ENCODE measurements around the gene FBRSL1. TPM values are rescaled to one million over a fixed set of nuclear protein-coding genes. Genes with fewer than 3 reads are reported as not detected.
"Not testable (repeated sequence)": the region's sequence is repeated elsewhere in the genome, so short reads cannot be mapped to it uniquely, and the experiment has no call there.

FBRSL1 gene
- total RNA-seq, 1 experiment from 2014 or later: 1.2 TPM

DNA sequence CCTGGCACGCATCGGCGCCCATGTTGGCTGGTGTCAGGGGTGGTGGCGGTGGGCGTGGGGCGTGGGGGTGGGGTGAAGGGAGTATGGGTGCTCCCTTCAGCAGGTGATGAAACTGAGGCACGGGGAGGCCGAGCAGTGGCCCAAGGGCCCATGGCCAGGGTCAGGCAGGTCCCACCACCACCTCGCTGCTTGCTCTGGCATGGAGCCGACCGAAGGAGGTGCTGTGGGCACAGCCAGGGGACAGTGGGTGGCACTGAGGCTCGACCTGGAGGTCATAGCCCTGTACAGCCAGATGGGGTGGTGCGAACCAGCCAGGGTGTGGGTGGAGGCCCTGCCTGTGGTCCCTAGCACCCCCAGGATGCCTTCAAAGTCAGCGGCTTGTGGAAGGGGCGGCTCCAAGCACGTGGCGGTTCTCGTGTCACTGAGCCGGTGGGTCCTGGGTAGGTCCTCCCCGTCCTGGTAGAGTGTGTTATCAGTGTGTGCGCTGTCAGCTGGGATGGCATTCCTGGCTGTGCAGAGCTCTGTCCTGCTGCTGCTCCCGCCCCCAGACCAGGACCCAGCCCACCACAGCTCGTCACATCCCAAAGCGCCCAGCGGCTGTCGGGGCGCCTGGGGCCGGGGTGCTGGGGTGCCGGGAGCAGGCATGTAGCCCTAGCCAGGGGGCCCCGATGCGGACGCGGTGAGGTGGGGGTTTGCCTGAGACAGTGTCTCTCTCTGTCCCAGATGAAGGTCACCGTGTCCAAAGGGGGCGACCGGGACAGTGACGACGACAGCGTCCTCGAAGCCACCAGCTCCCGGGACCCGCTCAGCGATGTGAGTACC is 35.3 kb downstream of the FBRSL1 start:
- DNase-seq (ENCODE audit: low read depth): no peak

- no peak for DNase-seq (ENCODE audit: low read depth)
Measured at GRCh38 chr12:132525833-132526455, 36.0 kb downstream of the FBRSL1 start.

DNA sequence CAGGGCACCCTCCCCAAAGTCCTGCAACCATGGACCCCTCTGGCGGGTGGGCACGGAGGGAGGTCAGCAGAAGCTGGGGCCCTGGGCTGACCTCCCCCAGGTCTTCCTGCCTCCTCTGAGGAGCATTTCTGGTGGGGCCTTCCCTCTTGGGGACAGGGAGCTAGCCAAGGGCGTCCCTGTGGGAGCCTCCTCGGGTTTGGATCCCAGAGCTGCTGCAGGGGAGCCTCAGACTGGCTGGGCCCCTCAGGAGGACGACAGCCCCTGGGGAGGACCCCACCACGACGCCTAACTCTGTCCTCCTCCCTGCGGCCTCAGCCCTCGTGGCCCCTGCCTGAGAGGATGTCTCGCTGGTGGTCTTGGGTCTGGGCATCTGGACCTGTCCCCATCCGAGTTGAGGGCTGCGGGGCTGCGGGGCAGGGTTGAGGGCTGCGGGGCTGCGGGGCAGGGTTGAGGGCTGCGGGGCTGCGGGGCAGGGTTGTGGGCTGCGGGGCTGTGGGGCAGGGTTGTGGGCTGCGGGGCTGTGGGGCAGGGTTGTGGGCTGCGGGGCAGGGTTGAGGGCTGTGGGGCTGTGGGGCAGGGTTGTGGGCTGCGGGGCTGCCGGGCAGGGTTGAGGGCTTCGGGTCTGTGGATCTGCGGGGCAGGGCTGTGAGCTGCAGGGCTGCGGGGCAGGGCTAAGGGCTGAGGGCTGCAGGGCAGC is 37.4 kb downstream of the FBRSL1 start:
- no peak for DNase-seq (ENCODE audit: low read depth)

DNA sequence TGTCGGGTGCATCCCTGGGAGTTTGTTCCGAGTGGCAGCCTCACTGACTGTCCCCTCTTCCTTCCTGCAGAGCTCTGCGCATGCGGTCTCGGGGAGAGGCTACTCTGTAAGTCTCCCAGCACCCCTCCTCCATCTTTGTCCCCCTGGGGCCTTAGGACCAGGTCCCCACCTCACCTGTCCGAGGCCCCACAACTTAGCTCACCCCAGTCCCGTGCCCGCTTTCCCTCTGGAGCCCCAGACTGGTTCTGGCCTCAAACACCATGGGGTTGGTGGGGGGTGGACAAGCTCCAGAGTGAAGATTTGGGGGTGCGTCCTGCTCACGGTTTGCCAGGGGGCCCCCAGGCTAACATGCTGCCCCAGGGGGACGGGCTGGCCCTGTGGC is 37.9 kb downstream of the FBRSL1 start:
- DNase-seq (ENCODE audit: low read depth): no peak

GRCh38 chr12:132528564-132529106 is 38.7 kb downstream of the FBRSL1 start:
- no peak for DNase-seq (ENCODE audit: low read depth)

DNA sequence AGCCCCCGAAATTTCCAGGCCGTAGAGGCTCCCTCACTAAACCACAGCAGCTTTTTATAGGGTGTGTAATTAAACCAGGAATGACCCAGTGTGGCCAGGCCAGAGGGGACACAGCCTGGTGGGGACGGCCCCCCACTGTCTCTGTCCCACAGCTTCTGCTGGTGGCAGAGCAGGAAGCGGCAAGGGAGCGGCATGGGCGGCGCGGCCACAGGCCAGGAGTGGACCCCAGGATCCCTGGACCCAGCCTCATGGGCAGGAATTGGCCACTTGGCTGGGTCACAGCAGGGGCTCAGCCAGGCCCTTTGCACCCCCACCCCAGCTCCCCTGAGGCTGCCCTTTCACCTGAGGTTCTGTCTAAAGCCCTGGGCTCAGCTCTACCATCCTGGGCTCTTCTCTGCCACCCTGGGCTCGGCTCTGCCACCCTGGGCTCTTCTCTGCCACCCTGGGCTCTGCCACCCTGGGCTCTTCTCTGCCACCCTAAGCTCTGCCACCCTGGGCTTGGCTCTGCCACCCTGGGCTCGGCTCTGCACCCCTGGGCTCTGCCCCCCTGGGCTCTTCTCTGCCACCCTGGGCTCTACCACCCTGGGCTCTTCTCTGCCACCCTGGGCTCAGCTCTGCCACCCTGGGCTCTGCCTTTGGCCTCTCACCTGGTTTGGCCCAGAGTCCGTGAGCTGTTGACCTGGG is 39.3 kb downstream of the FBRSL1 start:
- no peak for DNase-seq (ENCODE audit: low read depth)

GRCh38 chr12:132529906-132530305 is 40.0 kb downstream of the FBRSL1 start:
- DNase-seq (ENCODE audit: low read depth): no peak

GRCh38 chr12:132530447-132530846 is 40.5 kb downstream of the FBRSL1 start:
- no peak for DNase-seq (ENCODE audit: low read depth)

DNA sequence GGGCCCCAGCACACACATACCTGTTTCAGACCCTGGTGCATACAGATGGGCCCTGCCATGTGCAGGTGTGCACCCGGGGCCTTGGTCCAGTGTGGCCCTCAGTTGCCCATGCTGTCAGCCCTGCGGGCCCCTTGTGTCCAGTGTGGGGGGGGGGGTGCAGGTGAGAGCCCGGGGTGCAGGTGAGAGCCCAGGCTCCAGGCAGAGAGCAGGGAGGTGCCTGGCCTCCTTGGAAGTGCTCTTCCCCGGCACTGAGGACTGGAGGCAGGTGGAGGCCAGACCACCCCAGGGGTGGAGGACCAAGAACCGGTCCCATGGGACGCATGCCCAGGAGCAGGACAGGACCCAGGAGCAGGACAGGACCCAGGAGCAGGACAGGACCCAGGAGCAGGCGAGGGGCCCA is 40.9 kb downstream of the FBRSL1 start:
- no peak for DNase-seq (ENCODE audit: low read depth)

DNA sequence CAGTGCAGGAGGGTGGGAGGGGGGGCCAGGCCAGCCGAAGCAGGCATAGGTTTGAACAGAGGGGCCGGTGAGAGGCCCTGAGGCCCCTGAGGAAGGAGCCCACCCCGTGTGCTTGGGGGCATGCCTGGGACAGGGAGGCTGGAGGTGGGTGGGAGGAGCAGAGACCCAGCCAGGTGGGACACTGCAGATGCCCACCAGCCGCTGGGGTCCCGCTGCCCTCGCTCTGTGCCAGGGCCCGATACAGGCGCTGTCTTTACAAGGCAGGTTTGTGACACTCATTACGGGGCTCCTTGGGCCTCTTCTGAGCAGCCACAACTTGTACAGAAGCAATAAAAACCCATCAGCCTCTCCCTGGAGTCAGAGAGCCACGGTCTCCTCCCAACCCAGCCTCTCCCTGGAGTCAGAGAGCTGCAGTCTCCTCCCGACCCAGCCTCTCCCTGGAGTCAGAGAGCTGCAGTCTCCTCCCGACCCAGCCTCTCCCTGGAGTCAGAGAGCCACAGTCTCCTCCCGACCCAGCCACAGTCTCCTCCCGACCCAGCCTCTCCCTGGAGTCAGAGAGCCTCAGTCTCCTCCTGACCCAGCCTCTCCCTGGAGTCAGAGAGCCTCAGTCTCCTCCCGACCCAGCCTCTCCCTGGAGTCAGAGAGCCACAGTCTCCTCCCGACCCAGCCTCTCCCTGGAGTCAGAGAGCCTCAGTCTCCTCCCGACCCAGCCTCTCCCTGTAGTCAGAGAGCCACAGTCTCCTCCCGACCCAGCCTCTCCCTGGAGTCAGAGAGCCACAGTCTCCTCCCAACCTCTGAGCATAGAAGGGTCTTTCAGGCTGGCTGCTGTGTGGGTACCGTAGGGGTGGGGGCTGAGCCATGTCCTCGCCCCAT is 43.0 kb downstream of the FBRSL1 start:
- DNase-seq (ENCODE audit: low read depth): not testable (repeated sequence)

- DNase-seq (ENCODE audit: low read depth): no peak
Measured at GRCh38 chr12:132533584-132533958, 43.6 kb downstream of the FBRSL1 start.

GRCh38 chr12:132534076-132534475 is 44.1 kb downstream of the FBRSL1 start:
- no peak for DNase-seq (ENCODE audit: low read depth)

- DNase-seq (ENCODE audit: low read depth): no peak
Measured at GRCh38 chr12:132535019-132535418, 45.1 kb downstream of the FBRSL1 start.

DNA sequence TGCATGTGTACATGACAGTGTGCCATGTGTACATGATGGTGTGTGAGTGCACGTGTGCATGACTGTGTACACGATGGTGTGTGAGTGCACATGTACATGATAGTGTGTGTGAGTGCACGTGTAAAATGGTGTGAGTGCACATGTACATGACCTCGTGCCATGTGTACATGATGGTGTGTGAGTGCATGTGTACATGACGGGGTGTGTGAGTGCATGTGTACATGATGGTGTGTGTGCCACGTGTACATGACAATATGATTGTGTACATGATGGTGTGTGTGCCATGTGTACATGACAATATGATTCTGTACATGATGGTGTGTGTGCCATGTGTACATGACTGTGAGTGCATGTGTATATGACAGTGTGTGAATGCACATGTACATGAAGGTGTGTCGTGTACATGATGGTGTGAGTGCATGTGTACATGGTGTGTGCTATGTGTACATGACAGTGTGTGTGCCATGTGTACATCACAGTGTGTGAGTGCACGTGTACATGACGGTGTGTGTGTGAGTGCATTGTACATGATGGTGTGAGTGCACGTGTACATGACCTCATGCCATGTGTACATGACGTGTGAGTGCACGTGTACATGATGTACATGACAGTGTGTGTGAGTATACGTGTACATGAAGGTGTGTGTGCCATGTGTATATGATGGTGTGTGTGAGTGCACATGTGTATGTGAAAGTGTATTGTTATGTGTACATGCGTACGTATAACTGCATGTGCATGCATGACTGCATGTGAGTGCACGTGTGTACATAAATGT is 46.3 kb downstream of the FBRSL1 start:
- DNase-seq (ENCODE audit: low read depth): no peak

- DNase-seq (ENCODE audit: low read depth): no peak
Measured at GRCh38 chr12:132537049-132537448, 47.1 kb downstream of the FBRSL1 start.

- no peak for DNase-seq (ENCODE audit: low read depth)
Measured at GRCh38 chr12:132537836-132538662, 48.1 kb downstream of the FBRSL1 start.

DNA sequence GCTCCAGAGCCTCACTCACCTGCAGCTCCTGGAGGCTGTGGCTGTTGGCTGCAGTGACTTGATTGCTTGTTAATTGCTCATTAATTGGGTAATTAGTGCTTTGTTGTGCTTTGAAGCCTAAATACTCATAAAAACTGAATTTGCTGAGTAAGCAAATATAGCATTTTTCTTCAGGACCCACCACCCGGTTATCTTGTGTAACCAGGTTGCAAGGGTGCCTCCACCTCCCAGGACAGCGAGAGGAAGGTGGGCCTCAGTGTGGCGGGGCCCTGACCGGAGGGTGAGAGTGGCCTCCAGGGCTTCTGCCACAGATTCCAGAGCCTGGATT is 48.7 kb downstream of the FBRSL1 start:
- no peak for DNase-seq (ENCODE audit: low read depth)

- no peak for DNase-seq (ENCODE audit: low read depth)
Measured at GRCh38 chr12:132539016-132539773, 49.2 kb downstream of the FBRSL1 start.

DNA sequence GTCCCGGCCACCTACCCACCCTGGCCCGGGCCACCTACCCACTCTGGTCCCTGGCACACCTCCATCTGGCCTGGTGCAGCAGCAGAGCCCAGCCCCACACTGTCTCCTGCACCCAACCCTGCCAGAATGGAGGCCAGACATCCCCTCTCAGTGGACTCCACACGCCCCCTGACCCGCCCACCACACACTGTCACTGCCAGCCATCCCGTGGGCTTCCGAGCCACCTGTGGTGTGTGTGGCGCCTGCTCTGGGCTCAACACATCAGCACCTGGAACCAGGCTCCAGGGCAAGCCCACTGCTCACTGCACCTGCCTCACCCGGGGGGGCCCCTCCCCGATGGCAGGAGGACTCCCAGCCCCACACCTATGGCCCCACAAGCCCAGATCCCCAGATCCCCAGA is 50.5 kb downstream of the FBRSL1 start:
- DNase-seq (ENCODE audit: low read depth): no peak
